Left ventricle myocardium inferior (tissue), 1 donor: ENCODE data around the gene EFCAB8. TPM values are rescaled to one million over a fixed set of nuclear protein-coding genes. Genes with fewer than 3 reads are reported as not detected.

Experiments
- DNase-seq: peaks from one replicate; pipeline ENCODE4 v3.0.0-alpha.2; 2020
- H3K27ac ChIP-seq: fragments of 200-600 bp; replicated peaks from 2 replicates; pipeline ENCODE4 v1.8.0; 2021
- H3K27me3 ChIP-seq: fragments of 200-600 bp; 2 replicates; pipeline ENCODE4 v1.8.0; 2021; ENCODE audit warnings: low read depth
- H3K36me3 ChIP-seq: fragments of 200-600 bp; 2 replicates; pipeline ENCODE4 v1.8.0; 2021
- H3K4me1 ChIP-seq: fragments of 200-600 bp; 2 replicates; pipeline ENCODE4 v1.8.0; 2021
- H3K4me3 ChIP-seq: fragments of 200-600 bp; 2 replicates; pipeline ENCODE4 v1.8.0; 2021; ENCODE audit warnings: mild to moderate bottlenecking, moderate library complexity
- H3K9me3 ChIP-seq: fragments of 200-600 bp; replicated peaks from 2 replicates; pipeline ENCODE4 v1.8.0; 2021
- intact Hi-C: fragments of 100-400 bp; cut with micrococcal nuclease; formaldehyde crosslinking; loops from one replicate; pipeline ENCODE4 v1.11.0; 2022
- long read RNA-seq: library from polyadenylated mRNA; unstranded; transcript quantifications from one replicate; pipeline ENCODE4 v2.0.0, GENCODE V29; 2021
- total RNA-seq: library from RNA; stranded (reverse); fragmentation: NEBNext Ultra II Directional; extraction: Animal tissue kit (Norgen Biotek cat#: 25700); gene quantifications from one replicate; pipeline ENCODE4 v1.2.1, GENCODE V29; 2021
- TF ChIP-seq, protein P1 (sequence below): fragments of 200-600 bp; IDR thresholded peaks from 2 replicates; pipeline ENCODE4 v1.8.0; 2021; ENCODE audit warnings: antibody characterized with exemption, mild to moderate bottlenecking, borderline replicate concordance
- donor health status: DM: no; HTN: yes; CAD: no; lungs with severe emphysema.

EFCAB8 gene, protein sequence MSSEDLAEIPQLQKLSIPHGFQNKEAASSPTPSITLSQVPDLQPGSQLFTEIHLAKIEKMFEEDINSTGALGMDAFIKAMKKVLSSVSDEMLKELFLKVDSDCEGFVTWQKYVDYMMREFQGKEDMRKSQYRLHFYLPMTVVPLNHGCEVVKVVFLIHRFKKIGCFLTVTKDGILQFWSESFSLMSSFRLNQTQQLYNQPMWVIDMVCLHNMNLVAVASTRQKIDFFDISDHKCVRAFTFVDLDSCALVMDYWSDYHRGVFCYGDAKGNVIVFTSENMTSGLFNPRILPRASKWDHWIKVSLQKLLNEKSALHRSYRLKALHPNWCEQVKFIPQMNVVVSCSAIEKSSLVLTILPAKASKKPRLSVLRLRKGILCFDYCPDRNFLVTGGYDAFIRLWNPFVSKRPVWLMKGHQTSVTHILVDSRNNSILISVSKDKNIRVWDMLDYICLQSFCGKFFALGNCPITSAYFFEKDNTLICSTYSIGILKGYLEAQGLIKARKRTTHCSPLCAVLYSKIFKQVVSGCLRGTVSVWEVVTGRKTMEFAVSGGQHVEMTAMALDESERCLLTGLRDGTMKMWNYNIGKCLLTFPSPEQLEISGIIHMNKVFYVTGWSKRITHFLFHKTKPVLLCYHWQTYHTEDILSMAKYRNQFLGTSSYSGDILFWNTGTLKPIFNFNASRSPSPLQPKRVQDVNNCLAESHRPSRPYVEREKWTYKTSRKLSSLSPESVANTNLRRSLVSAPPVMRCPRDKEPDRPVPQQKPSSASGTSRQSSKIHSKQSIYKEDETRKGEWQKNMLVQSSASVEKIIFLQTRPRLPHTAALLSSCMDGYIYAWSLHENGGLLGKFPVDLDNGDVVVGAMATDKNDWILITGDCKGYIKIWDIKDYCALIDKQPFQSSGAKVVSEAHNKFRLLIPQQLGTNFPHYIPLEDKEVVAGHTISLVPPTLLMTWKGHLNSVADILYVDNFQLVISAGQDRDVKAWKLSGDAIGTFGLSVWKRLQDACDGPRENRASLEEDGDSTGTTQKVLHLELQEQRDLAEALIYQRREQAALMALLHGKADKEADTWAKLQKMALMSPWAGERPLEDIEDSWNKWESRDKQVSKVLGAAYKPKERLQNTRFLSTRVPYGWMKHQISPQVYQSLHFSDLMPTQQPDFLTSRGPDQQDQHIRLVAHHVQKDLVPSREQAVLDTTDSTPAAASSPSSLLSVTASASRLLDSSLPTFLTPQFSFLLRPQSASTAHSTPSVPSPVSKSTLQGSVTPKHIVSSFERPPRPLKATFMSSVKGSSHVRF
- not detected for total RNA-seq
- long read RNA-seq = 0 reads

DNA sequence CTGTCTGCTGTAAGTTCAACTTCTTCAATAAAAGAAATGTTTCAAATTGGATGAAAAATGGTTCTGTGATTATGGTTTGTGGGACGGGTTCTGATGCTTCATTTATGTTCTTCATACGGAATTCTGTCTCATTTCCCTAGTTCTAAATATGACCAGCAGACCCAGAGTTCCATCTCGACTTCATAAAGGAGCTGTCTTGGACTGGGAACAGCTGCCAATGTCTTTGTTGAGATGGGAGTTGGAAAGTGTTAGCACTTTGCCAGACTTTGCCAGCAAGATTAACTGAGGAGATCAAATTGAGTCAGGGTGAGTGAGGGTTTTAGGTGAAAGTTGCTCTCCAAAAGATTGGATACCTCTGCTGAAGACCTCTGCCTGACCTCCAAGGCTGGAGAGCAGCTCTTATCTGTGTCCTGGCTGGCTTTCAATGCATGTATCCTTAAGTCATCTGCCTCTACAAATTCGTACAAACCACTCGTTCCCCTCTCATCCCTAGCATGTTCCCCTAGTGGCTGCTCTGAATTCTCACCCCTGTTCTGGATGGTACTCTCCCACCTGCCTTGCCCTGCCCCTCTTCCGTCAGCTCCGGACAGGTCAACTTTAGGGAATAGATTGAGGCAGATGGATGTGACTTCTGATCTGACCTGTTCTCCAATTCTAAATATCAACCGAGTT is at the start of gene EFCAB8:
Gene EFCAB8 (plus strand): TSS at position 223 of the 672 bp plus-strand sequence. CDS start 4,870 bp downstream, outside the sequence.
- H3K4me1 ChIP-seq = peaks cover 13% of the 10 kb centered on the region

DNA sequence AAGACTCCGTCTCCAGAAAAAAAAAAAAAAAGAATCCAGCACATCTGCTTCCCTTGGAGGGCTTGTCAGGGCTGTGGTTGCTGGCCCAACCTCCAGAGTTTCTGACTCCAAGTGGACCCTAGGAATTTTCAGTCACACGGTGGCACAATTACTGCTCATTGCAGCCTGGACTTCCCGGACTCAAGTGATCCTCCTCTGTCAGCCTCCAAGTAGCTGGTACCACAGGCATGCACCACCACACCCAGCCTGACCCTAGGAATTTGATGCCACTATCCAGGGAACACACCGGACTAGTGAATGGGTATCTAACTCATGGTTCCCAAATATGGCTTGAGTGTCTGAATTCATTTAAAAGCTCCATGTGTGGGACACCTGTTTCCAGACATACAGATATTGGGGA is 48.8 kb upstream of the EFCAB8 start:
- Histone ChIP-seq H3K27me3 (no peaks in the 10 kb centered on the region), H3K4me3 (no peak overlapping the region), H3K27ac (no peak overlapping the region), H3K9me3 (no peaks in the 10 kb centered on the region), H3K36me3 (no peaks in the 10 kb centered on the region), H3K4me1 (no peaks in the 10 kb centered on the region)
- DNase-seq = no peak
- TF ChIP-seq, protein P1, sequence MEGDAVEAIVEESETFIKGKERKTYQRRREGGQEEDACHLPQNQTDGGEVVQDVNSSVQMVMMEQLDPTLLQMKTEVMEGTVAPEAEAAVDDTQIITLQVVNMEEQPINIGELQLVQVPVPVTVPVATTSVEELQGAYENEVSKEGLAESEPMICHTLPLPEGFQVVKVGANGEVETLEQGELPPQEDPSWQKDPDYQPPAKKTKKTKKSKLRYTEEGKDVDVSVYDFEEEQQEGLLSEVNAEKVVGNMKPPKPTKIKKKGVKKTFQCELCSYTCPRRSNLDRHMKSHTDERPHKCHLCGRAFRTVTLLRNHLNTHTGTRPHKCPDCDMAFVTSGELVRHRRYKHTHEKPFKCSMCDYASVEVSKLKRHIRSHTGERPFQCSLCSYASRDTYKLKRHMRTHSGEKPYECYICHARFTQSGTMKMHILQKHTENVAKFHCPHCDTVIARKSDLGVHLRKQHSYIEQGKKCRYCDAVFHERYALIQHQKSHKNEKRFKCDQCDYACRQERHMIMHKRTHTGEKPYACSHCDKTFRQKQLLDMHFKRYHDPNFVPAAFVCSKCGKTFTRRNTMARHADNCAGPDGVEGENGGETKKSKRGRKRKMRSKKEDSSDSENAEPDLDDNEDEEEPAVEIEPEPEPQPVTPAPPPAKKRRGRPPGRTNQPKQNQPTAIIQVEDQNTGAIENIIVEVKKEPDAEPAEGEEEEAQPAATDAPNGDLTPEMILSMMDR = no peak
- intact Hi-C loops = no loop called here

More for the DNA sequence above, at the start of gene EFCAB8:
- Histone ChIP-seq H3K27ac (no peak within 1 kb of the TSS), H3K4me3 (no peak within 1 kb of the TSS), H3K9me3 (no peaks in the 10 kb centered on the region), H3K36me3 (no peaks in the 10 kb centered on the region), H3K27me3 (no peaks in the 10 kb centered on the region)
- no peak for DNase-seq
- TF ChIP-seq, protein P1 = no peak
- intact Hi-C loops = no loop called here

DNA sequence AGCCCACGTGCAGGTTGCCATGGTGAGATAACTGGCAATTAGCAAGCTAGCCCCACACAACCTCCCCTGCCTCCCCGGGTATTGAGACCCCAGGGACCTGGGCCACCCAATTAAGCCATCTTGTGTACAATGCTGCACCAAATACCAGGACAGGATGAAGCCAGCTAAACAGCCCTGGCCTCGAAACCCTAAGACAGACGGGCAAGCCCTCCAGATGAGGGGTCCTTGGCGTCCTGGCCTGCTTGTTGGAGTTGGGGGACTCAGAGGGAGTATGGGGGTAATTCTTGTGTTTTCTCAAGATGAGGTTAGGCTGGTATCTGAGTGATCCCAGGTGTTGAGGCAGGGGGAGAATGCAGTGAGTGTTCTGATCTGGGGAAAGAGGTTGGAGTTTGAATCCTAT is 47.8 kb upstream of the EFCAB8 start:
- Histone ChIP-seq H3K27me3 (no peaks in the 10 kb centered on the region), H3K36me3 (no peaks in the 10 kb centered on the region), H3K27ac (no peak overlapping the region), H3K4me1 (no peaks in the 10 kb centered on the region), H3K4me3 (no peak overlapping the region), H3K9me3 (no peaks in the 10 kb centered on the region)
- DNase-seq = no peak
- TF ChIP-seq, protein P1 = no peak
- intact Hi-C loops = no loop called here

DNA sequence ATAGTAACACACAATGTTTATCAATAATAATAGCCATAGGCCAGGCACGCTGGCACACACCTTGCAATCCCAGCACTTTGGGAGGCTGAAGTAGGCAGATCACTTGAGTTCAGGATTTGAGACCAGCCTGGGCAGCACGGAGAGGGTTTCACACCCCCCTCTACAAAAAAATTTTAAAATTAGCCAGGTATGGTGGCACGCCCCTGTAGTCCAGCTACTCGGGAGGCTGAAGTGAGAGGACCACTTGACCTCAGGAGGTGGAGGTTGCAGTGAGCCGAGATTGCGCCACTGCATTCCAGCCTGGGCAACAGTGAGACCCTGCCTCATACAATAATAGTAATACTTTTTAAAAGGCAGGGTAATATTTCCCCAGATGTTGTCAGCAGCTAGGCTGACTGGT is 46.8 kb upstream of the EFCAB8 start:
- TF ChIP-seq, protein P1 = no peak
- no peaks in the 10 kb centered on the region for H3K4me1 ChIP-seq
- no peak overlapping the region for H3K4me3 ChIP-seq
- no peak for DNase-seq
- intact Hi-C loops = no loop called here
- no peaks in the 10 kb centered on the region for H3K36me3 ChIP-seq
- no peak overlapping the region for H3K27ac ChIP-seq
- no peaks in the 10 kb centered on the region for H3K9me3 ChIP-seq
- H3K27me3 ChIP-seq = no peaks in the 10 kb centered on the region
